ENCODE data around the gene CATSPERZ.
"Not testable (repeated sequence)": the region's sequence is repeated elsewhere in the genome, so short reads cannot be mapped to it uniquely, and the experiment has no call there.

Gene CATSPERZ

DNA sequence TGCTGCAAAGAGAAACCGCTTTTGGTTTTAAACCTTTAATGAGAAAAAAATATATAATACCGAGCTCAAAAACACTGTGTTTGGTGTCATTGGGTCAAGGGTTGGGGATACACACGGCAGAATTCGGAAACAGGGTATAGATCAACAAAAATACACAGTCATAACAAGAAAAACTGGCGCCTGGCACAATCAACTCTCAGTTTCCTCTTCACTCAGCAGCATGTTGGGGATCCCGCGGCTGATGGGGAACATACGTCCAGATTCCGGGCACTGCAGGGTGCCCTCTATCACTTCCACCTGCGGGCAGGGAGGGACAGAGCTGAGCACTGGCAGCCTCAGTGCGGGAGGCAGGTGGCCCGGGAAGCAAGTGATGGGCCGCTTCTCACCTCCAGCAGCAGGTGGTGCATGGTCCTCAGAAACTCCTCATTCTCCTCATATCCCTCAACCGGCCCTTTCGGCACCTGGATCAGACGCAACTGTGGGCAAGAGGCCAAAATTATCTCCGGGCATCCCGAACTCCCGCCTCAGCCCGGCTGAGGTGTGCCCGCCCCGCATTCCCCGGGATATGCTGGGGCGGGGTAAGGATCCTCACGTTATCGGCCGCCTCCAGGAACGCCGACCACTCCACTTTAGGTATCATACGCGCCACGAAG, 16.6 kb downstream of the CATSPERZ start:
- peak overlapping the region; percentile 75 for H3K4me3 ChIP-seq (ENCODE audit: low read depth, low read length)
- DNase-seq (ENCODE audit: low read depth), result no peak

DNA sequence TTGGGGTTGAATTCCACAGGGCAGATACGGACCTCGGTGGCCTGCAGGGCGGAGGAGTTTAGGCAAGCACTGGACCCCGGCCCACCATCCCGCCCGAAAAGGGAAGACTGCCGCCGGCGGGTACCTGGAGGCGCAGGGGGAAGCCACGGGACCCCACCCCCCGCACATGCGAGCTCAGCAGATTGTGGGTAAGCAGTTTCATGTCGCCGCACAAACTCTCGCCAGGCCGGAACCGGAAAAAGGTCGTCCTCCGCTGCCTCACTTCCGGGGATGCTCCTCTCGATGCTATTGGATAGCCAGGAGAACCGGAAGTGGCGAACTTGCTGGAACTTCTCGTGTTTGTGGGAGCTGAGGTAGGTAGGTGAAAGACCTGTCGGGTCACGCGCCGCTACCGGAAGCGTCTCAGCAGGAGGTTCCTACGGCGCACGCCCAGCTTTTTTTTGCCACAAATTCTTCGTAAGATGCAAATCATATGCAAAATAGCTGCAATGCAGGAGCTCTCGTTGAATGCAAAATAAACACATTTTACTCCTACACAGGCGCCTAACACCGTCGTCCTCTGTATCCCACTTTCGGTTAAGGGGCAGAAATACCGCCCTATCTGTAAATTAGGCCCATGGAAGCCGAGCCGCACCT, 17.3 kb downstream of the CATSPERZ start, which contains the start of gene TRMT112:
TRMT112 (minus strand) TSS at position 235 of the 636 bp plus-strand sequence; CDS start at position 202, 33 bp downstream.
- H3K4me3 ChIP-seq (ENCODE audit: low read depth, low read length), result peak within 1 kb of the TSS; percentile 75
- peak; percentile 81 for DNase-seq (ENCODE audit: low read depth)

DNA sequence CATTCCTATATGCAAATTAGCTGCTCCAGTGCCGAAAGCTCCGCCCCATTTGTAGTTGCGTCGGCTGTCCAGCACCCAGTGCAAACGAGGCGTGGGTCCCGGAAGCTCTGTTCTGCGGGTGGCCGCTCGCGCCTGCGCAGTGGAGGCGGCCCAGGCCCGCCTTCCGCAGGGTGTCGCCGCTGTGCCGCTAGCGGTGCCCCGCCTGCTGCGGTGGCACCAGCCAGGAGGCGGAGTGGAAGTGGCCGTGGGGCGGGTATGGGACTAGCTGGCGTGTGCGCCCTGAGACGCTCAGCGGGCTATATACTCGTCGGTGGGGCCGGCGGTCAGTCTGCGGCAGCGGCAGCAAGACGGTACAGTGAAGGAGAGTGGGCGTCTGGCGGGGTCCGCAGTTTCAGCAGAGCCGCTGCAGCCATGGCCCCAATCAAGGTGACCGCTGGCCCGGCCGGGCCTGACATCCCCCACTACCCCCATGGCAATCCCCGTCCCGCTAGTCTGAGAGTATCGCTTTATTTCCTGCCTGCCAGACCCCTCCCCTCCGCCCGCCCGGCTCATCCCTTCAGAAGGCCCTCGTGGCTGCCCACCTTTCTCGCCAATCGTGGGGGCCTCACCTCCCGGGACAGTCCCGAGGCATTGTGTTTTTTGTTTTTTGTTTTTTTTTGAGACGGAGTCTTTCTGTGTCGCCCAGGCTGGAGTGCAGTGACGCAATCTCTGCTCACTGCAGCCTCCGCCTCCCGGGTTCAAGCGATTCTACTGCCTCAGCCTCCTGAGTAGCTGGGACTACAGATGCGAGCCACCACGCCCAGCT, 18.0 kb downstream of the CATSPERZ start, which contains the start of gene PRDX5:
PRDX5 (plus strand) TSS at position 161 of the 805 bp plus-strand sequence; CDS start at position 256, 95 bp downstream.
- H3K4me3 ChIP-seq (ENCODE audit: low read depth, low read length), result peak within 1 kb of the TSS; percentile 75
- peak; percentile 76 for DNase-seq (ENCODE audit: low read depth)

DNA sequence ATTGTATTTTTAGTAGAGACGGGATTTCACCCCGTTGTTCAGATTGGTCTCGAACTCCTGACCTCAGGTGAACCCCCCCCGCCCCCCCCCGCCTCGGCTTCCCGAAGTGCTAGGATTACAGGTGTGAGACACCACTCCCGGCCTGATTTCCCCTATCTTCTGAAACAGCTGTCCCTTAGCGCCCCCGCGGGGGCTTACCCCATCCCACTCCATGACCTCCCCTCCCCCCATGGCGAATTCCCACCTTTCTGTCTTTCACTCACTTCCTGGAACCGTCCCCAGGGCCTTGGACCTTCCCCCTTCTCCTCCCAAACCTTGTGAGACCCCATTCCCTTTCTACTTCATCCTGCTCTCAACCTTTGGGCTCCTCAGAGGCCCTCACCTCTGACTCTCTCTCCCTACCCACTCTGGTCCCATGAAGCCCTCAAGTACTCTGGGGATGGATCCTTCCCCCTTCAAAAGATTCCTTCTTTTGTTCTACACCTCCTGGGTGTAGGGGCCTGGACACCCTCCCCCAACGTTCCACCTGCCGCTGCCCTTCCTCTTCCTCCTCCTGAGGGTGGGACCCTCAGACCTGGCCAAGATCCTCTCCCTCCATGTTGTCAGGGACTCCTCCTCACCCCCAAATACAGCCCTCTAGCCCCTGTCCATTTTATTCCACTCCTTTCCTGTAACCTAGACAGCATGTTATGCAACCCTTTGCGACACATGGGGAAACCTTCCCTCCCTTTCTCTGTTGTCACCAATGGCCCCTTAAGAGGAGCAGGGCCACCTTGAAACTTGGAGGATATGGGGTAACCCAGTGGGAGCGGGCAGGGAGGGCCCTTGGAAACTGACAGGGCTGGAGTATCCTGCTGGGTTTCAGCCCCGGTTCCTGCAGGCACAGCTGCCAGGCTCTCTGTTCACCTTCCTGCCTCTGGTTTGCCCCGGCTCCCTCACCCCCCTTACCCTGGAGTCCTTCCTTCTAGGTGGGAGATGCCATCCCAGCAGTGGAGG, 18.9 kb downstream of the CATSPERZ start:
- peak overlapping the region; percentile 75 for H3K4me3 ChIP-seq (ENCODE audit: low read depth, low read length)
- DNase-seq (ENCODE audit: low read depth), result no peak

DNA sequence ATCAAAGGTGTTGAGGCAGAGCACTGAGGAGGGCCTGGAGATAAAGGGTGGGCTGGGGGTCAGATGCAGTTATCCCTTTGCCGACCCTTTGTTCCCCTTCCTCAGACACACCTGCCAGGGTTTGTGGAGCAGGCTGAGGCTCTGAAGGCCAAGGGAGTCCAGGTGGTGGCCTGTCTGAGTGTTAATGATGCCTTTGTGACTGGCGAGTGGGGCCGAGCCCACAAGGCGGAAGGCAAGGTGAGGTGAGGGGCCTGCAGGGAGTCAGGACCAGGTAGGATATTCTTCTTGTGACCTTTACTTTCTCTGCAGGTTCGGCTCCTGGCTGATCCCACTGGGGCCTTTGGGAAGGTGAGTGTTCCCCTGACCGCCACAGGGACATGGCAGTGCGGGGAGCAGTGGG, 20.4 kb downstream of the CATSPERZ start:
- DNase-seq (ENCODE audit: low read depth), result no peak
- H3K4me3 ChIP-seq (ENCODE audit: low read depth, low read length), result no peak overlapping the region

DNA sequence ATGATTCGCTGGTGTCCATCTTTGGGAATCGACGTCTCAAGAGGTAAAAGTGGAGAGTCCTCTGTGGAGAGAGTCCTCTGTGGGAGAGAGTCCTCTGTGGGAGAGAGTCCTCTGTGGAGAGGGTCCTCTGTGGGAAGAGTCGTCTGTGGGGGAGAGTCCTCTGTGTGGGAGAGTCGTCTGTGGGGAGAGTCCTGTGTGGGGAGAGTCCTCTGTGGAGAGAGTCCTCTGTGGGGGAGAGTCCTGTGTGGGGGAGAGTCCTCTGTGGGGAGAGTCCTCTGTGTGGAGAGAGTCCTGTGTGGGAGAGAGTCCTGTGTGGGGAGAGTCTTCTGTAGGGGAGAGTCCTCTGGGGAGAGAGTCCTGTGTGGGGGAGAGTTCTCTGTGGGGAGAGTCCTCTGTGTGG, 20.9 kb downstream of the CATSPERZ start:
- no peak overlapping the region for H3K4me3 ChIP-seq (ENCODE audit: low read depth, low read length)
- no peak for DNase-seq (ENCODE audit: low read depth)

DNA sequence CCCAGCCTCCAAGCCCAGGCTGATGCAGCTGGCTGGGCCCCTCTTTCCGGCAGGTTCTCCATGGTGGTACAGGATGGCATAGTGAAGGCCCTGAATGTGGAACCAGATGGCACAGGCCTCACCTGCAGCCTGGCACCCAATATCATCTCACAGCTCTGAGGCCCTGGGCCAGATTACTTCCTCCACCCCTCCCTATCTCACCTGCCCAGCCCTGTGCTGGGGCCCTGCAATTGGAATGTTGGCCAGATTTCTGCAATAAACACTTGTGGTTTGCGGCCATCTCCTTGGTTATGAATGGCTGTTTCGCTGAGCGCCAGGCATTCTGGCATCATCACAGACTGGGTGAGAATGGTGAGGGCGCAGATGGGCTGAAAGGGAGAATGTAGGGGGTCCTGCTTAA, 21.4 kb downstream of the CATSPERZ start:
- DNase-seq (ENCODE audit: low read depth), result no peak
- no peak overlapping the region for H3K4me3 ChIP-seq (ENCODE audit: low read depth, low read length)

DNA sequence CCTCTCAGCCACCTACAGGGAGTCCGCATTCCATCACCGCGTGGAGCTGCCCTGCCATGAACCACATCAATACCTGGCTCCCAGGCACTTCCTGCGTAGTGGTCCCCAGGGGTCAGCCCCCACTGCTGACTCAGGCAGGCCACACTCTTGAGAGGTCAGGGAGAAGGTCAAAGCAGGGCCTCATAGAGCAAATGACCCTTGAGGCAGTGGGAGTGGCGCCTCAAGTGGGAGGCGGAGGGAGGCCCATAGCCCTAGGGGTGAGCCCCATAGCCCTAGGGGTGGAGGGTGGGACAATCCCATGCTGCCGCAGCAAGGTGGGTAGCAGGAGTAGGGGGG, 22.7 kb downstream of the CATSPERZ start:
- no peak for DNase-seq (ENCODE audit: low read depth)
- no peak overlapping the region for H3K4me3 ChIP-seq (ENCODE audit: low read depth, low read length)

DNA sequence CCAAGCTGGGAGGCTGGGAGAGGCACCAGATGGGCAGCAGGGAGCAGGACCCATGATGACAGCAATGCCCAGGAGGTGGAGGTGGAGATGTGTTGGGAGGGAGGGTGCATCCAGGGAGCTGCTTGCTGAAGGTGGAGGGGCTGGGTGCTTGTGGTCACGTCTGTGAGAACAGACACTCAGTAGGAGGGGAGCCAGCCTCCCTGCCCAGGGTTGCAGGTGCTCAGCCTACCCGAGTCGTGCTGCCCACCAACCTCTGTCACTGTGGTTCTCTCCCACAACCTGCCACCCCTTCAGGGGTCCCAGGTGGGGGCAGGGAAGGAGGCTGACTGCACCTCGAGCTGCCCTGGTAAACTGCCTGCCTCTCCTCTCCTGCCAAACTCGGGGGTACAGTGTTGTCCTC, 23.2 kb downstream of the CATSPERZ start:
- no peak overlapping the region for H3K4me3 ChIP-seq (ENCODE audit: low read depth, low read length)
- no peak for DNase-seq (ENCODE audit: low read depth)

DNA sequence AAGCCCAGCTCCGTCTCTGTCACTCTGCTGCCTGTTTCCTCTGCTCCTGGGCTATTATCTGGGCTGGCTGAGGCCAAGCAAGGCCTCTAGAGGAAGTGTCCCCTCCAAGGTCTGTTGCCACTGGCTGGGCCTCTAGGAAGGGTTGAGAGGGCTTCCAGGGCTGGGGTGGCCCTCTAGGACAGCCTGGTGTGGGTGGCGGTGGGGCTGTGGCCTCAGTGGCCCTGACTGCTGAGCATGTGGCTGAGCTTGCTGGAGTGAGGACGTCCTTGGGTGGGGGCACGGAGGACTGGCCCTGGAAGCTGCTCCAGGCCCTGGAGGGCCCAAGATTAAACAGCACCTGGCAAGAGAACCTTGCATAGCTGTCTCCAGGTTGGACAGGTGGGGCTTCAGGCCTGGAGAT, 23.8 kb downstream of the CATSPERZ start:
- H3K4me3 ChIP-seq (ENCODE audit: low read depth, low read length); DNase-seq (ENCODE audit: low read depth): not testable (repeated sequence)

DNA sequence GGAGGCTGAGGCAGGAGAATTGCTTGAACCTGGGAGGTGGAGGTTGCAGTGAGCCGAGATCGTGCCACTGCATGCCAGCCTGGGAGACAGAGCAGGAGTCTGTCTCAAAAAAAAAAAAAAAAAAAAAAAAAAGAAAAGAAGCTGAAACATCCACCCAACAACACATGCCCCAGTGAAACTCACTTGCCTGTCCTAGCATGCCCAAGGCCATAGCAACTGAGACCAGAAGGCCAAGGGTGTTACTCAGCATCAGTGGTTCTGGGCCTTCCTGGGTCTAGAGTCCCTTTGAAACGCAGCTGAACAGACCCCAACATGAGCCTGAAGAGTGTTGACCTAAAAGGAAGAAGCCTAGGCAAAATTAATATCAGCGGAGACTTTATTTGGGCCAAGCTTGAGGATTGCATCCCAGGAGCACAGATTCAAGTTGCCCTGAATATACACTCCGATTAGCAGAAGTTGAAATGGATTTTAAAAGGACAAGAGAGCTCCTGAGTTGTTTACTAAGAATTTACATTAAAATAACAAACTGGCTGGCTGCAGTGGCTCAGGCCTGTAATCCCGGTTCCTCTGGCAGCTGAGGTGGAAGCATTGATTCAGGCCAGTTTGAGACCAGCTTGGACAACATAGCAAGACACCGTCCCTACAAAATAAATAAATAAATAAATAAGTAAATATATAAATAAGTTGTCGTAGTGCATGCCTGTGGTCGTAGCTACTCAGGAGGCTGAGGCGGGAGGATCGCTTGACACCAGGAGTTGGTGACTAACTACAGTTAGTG, 24.7 kb downstream of the CATSPERZ start:
- DNase-seq (ENCODE audit: low read depth), result no peak
- no peak overlapping the region for H3K4me3 ChIP-seq (ENCODE audit: low read depth, low read length)

DNA sequence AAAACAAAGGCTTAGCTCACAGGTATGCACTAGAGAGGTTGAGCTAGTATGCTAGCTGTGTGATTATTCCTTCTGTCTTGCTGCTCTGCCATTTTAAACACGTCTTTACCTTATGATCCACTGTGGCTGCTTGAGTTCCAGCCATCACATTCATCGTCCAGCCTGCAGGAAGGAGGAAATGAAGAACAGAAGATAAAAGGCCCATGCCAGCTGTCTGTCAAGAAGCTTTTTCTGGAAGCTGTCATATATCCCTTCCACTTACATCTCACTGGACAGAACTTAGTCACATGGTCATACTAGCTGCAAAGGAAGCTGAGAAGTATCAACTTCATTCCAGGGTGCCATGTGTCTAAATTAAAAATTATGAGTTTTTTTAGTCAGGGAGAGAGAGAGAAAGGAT, 27.2 kb downstream of the CATSPERZ start:
- no peak for DNase-seq (ENCODE audit: low read depth)
- H3K4me3 ChIP-seq (ENCODE audit: low read depth, low read length), result no peak overlapping the region

DNA sequence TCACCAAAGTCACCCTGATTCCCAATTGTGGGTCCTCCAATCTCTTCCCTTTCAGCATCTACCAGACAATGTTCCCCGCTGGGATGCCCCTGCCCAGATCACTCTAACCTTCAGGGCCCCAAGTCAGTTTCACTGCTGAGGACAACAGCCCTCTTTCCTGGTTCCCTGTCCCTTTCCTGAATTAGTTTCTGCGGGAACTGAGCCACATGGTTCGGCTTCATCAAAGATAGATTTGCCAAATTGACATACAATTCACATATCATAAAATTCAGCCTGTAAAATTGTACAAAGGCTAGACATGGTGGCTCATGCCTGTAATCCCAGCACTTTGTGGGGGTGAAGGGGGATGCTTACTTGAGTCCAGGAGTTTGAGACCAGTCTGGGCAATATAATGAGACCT, 27.8 kb downstream of the CATSPERZ start:
- DNase-seq (ENCODE audit: low read depth), result no peak
- H3K4me3 ChIP-seq (ENCODE audit: low read depth, low read length), result no peak overlapping the region

DNA sequence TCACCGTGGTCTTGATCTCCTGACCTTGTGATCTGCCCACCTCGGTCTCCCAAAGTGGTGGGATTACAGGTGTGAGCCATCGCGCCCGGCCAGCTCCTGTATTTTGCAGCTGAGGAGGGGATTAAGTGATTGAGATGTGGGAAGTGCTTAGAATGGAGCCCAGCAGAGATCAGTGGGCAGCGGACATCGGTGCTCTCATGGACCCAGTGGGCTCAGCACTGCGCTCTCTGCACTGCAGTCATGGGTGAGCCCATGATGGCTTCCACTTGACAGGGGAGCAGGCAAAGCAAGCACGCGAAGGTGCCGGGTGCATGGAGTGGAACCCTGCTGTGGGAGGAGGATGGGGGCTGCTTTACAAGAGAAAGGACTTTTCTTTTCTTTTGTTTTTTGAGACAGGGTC, 30.7 kb downstream of the CATSPERZ start:
- no peak overlapping the region for H3K4me3 ChIP-seq (ENCODE audit: low read depth, low read length)
- DNase-seq (ENCODE audit: low read depth), result no peak

DNA sequence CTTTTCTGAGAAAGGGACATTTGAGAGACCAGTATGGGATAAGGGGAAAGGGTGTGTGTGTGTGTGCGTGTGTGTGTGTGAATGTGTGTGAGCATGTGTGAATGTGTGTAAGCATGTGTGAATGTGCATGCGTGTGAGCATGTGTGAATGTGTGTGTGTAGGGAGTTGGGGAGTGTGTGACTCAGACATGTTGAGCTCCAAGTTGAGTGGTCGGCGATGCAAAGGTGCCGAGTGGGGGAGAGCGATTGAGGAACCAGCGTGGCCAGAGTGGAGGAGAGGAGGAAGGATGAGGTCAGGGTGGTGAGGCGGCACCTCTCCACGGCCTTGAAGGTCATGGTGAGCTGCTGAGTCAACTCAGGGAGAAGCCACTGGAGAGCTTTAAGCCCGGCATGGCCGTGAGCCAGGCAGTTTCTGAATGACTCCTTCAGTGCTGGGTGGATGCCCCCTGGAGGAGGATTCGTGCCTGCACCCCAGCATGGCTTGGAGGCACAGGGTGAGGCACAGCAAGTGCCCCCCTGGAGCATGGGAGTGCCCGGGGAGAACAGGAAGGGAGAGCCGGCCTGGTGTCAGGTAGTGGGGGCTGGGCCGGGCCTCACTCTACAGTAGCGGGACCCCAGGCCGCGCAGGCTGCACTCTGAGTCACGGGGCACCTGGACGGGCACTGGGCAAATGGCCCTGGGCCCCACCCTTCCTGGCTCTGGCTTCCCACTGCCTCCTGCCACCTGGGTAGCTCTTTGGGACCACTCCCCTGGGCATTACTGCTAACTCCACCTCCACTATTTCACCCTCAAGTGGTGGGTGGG, 31.6 kb downstream of the CATSPERZ start:
- DNase-seq (ENCODE audit: low read depth), result no peak
- H3K4me3 ChIP-seq (ENCODE audit: low read depth, low read length), result no peak overlapping the region

DNA sequence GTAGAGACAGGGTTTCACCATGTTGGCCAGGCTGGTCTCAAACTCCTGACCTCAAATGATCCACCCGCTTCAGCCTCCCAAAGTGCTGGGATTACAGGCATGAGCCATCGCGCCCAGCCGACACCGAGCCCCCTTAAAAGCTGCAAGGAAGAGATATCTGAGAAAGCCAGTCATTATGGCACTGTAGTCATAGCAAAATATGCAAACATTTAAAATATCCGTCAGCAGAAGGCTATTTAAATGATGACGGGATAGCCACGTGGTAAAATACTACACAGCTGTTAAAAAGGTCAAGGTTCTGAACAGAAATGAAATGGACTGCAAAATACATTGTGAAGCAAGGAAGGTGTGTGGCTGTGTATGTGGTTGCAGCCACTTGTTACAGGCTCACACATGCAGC, 33.4 kb downstream of the CATSPERZ start:
- DNase-seq (ENCODE audit: low read depth), result no peak
- no peak overlapping the region for H3K4me3 ChIP-seq (ENCODE audit: low read depth, low read length)

DNA sequence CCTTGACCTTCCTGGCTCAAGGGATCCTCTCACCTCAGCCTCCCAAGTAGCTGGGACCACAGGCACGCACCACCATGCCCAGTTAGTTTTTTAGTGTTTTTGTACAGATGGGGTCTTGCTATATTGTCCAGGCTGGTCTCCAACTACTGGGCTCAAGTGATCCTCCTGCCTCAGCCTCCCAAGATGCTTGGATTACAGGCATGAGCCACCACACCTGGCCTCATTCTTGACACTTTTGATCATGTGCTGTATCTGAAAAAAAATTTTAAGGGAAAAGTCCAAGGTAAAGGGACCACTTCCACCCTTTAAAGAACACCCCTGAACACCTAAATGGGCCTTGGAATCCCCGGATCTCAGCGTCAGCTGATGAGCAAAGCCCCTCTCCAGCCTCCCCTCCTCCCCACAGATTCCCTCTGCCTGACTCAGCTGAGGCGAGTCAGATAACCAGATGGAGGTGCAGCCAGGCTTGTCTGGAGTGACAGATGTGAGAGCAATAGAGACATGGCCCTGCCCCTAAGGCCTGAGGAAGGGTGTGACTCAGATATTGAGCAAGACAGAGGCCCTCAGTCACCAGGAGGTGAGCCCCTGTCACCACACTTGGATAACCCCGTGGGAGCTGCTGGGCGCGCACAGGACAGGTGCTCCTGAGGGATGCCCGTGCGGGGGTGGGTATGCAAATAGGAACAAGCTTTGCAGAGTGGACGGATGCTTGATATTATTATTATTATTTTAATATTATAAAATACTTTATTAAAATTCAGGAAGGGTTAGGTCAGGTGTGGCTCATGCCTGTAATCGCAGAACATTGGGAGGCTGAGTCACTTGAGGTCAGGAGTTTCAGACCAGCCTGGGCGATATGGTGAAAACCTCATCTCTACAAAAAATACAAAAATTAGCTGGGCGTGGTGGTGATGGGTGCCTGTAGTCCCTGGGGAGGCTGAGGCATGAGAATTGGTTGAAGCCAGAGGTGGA, 34.9 kb downstream of the CATSPERZ start:
- H3K4me3 ChIP-seq (ENCODE audit: low read depth, low read length), result no peak overlapping the region
- DNase-seq (ENCODE audit: low read depth), result peak; percentile 64
